BJ (cell line): Measurements from ENCODE around the gene MLLT1. TPM values are rescaled to one million over a fixed set of nuclear protein-coding genes. Genes with fewer than 3 reads are reported as not detected.
A peak's percentile ranks its signal among the peaks of the same experiment; 100 is the strongest.

Source experiments
- CTCF ChIA-PET: fragments of 350-600 bp; formaldehyde crosslinking; extraction: SDS; loops from one replicate; lab custom pipeline; 2021; ENCODE audit warnings: antibody characterized with exemption, inconsistent platforms; lab: Yijun Ruan, JAX
- POLR2A ChIA-PET: fragments of 300-600 bp; sonication (Branson Sonifier 250); formaldehyde crosslinking; extraction: SDS; loops from one replicate; lab custom pipeline; 2021; ENCODE audit warnings: antibody characterized with exemption; lab: Charles Lee
- DNase-seq: peaks from one replicate; pipeline ENCODE4 v3.0.0-alpha.2; 2011; ENCODE audit warnings: low read depth
- H3K27me3 ChIP-seq: 2 replicates; pipeline ENCODE4 v1.6.0; 2011; ENCODE audit warnings: low read length; ENCODE audit not compliant: control insufficient read depth, insufficient read depth
- H3K36me3 ChIP-seq: 2 replicates; pipeline ENCODE4 v1.5.1; 2011; ENCODE audit warnings: low read length; ENCODE audit not compliant: control insufficient read depth, insufficient read depth
- H3K4me3 ChIP-seq: 2 replicates; pipeline ENCODE4 v1.5.1; 2011; ENCODE audit warnings: low read depth, mild to moderate bottlenecking, control low read depth, low read length
- polyA plus RNA-seq: library from polyadenylated mRNA; depleted of rRNA; stranded (reverse); fragments of >200 nt; gene quantifications from 2 replicates; pipeline ENCODE4 v1.2.3, GENCODE V29; 2011
- TF ChIP-seq, protein P1 (sequence below): IDR thresholded peaks from 2 replicates; pipeline ENCODE4 v1.5.1; 2011; ENCODE audit warnings: low read depth, mild to moderate bottlenecking, control low read depth, inconsistent platforms, low read length, moderate library complexity; ENCODE audit not compliant: insufficient read depth

MLLT1 gene
- polyA plus RNA-seq, 1 experiment, result 28.1 TPM

DNA sequence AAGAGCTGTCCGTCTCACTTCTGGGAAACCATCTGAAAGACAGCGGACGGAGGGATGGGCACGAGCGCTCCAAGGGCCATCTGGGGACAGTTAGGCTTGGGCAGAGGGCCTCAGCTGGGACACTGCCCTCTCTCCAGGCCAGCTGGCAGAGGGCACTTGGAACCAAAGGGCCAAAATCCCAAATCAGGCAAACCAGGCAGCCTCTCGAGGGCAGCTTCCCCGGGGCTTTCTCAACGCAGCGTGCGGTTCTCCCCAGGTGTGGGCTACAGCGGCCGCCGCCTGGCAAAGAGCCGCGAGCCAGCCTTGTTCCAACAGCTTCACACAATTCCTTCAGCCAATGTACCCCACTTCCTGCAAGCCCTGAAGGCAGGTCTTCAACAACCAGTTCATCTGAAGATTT is 5.0 kb downstream of the MLLT1 start:
- DNase-seq, result no peak
- Histone ChIP-seq H3K4me3 (no peak overlapping the region), H3K27me3 (no peaks in the 10 kb centered on the region), H3K36me3 (peaks cover 6% of the 10 kb centered on the region)
- ChIA-PET POLR2A (no interaction called here), CTCF (interaction anchor here (1.4 kb wide), 1 partner anchor 56 kb away, joined by 5 read pairs; no protein-coding TSS in a partner anchor)
- TF ChIP-seq, protein P1, sequence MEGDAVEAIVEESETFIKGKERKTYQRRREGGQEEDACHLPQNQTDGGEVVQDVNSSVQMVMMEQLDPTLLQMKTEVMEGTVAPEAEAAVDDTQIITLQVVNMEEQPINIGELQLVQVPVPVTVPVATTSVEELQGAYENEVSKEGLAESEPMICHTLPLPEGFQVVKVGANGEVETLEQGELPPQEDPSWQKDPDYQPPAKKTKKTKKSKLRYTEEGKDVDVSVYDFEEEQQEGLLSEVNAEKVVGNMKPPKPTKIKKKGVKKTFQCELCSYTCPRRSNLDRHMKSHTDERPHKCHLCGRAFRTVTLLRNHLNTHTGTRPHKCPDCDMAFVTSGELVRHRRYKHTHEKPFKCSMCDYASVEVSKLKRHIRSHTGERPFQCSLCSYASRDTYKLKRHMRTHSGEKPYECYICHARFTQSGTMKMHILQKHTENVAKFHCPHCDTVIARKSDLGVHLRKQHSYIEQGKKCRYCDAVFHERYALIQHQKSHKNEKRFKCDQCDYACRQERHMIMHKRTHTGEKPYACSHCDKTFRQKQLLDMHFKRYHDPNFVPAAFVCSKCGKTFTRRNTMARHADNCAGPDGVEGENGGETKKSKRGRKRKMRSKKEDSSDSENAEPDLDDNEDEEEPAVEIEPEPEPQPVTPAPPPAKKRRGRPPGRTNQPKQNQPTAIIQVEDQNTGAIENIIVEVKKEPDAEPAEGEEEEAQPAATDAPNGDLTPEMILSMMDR, result no peak

- peaks cover 14% of the 10 kb centered on the region for H3K36me3 ChIP-seq
- CTCF ChIA-PET, result interaction anchor here (1.4 kb wide), 1 partner anchor 55 kb away, joined by 5 read pairs; no protein-coding TSS in a partner anchor
- no peaks in the 10 kb centered on the region for H3K27me3 ChIP-seq
- POLR2A ChIA-PET, result no interaction called here
- TF ChIP-seq, protein P1, result no peak
- DNase-seq, result peak; percentile 75
- peak overlapping the region; percentile 16 for H3K4me3 ChIP-seq
Observed at GRCh38 chr19:6273701-6274601, 5.8 kb downstream of the MLLT1 start.

- TF ChIP-seq, protein P1, result no peak
- no peak for DNase-seq
- peak overlapping the region; percentile 16 for H3K4me3 ChIP-seq
- ChIA-PET CTCF (interaction anchor here (1.2 to 2.5 kb wide), 4 partner anchors 8 to 26 kb away, joined by 3 to 13 read pairs (median 4); no protein-coding TSS in a partner anchor), POLR2A (no interaction called here)
- no peaks in the 10 kb centered on the region for H3K27me3 ChIP-seq
- peaks cover 18% of the 10 kb centered on the region for H3K36me3 ChIP-seq
Observed at GRCh38 chr19:6272913-6273600, 6.7 kb downstream of the MLLT1 start.

- H3K36me3 ChIP-seq, result peaks cover 23% of the 10 kb centered on the region
- CTCF ChIA-PET, result interaction anchor here (0.6 to 2.5 kb wide), 9 partner anchors 8 to 1996 kb away, joined by 3 to 13 read pairs (median 4); no protein-coding TSS in a partner anchor
- no peaks in the 10 kb centered on the region for H3K27me3 ChIP-seq
- POLR2A ChIA-PET, result interaction anchor here (0.6 kb wide), 1 partner anchor 10 kb away, joined by 10 read pairs; no protein-coding TSS in a partner anchor
- DNase-seq, result no peak
- no peak overlapping the region for H3K4me3 ChIP-seq
- TF ChIP-seq, protein P1, result 0 out of 2 replicates have a peak, but pooled peaks have one; percentile 0
Observed at GRCh38 chr19:6272411-6272791, 7.4 kb downstream of the MLLT1 start.
